Endodermal cell (in vitro differentiated cells): Measurements from ENCODE around the gene LPP. TPM values are rescaled to one million over a fixed set of nuclear protein-coding genes. Genes with fewer than 3 reads are reported as not detected.

Experiments used
- DNase-seq: peaks from one replicate; pipeline ENCODE4 v3.0.0-alpha.2; 2017
- H3K27ac ChIP-seq: 2 replicates; pipeline ENCODE4 v1.5.1; 2013; ENCODE audit warnings: mild to moderate bottlenecking, low read depth, low read length, moderate library complexity
- H3K27me3 ChIP-seq: 2 replicates; pipeline ENCODE4 v1.6.1; 2013; ENCODE audit warnings: mild to moderate bottlenecking, low read length, moderate library complexity; ENCODE audit not compliant: insufficient read depth, control insufficient read depth, poor library complexity, severe bottlenecking
- H3K36me3 ChIP-seq: 2 replicates; pipeline ENCODE4 v1.7.0; 2013; ENCODE audit warnings: mild to moderate bottlenecking, low read length, moderate library complexity; ENCODE audit not compliant: control insufficient read depth, insufficient read depth
- H3K4me1 ChIP-seq: one replicate; pipeline ENCODE4 v1.7.0; 2013; ENCODE audit warnings: low read length; ENCODE audit not compliant: control insufficient read depth, insufficient read depth
- H3K4me3 ChIP-seq: 2 replicates; pipeline ENCODE4 v1.5.1; 2013; ENCODE audit warnings: mild to moderate bottlenecking, low read length, moderate library complexity
- H3K9ac ChIP-seq: 2 replicates; pipeline ENCODE4 v1.6.1; 2013; ENCODE audit warnings: mild to moderate bottlenecking, low read length, moderate library complexity; ENCODE audit not compliant: poor library complexity, severe bottlenecking; ENCODE audit errors: extremely low read depth
- H3K9me3 ChIP-seq: 2 replicates; pipeline ENCODE4 v1.6.1; 2013; ENCODE audit warnings: mild to moderate bottlenecking, low read length, moderate library complexity; ENCODE audit not compliant: control insufficient read depth
- H3K27ac Mint-ChIP-seq: 2 replicates; pipeline ENCODE4 v1.8.0; 2020; ENCODE audit warnings: mixed read lengths
- H3K27me3 Mint-ChIP-seq: 2 replicates; pipeline ENCODE4 v1.8.0; 2021; ENCODE audit warnings: mild to moderate bottlenecking, mixed read lengths; ENCODE audit not compliant: insufficient read depth
- H3K36me3 Mint-ChIP-seq: 2 replicates; pipeline ENCODE4 v1.8.0; 2020; ENCODE audit warnings: low read depth, mixed read lengths
- H3K4me1 Mint-ChIP-seq: 2 replicates; pipeline ENCODE4 v1.8.0; 2020; ENCODE audit warnings: mixed read lengths
- H3K4me3 Mint-ChIP-seq: 2 replicates; pipeline ENCODE4 v1.8.0; 2020; ENCODE audit warnings: mild to moderate bottlenecking, moderate library complexity, mixed read lengths
- H3K9me3 Mint-ChIP-seq: 2 replicates; pipeline ENCODE4 v1.8.0; 2020; ENCODE audit warnings: mild to moderate bottlenecking, mixed read lengths
- WGBS, 2 experiments: methylation state at CpG; one replicate each; pipeline versions ENCODE4 v1.1.5 to v1.1.7; 2013; ENCODE audit warnings: missing lambda C conversion rate in 2 of 2, mixed read lengths in 1 of 2; ENCODE audit not compliant: insufficient coverage in 1 of 2, insufficient read length in 1 of 2; 5-methylcytosine and 5-hydroxymethylcytosine counted together
- total RNA-seq, 2 donors: library from RNA; stranded (reverse); fragmentation: NEBNext Ultra II Directional in 1 of 2; extraction: Animal tissue kit (Norgen Biotek cat#: 25700) in 1 of 2; gene quantifications; 2 replicates in 1 of 2; 3 replicates in 1 of 2; pipeline ENCODE4 v1.2.1, GENCODE V29; 2021
- TF ChIP-seq, protein P1 (sequence below): fragments of 200-600 bp; sonication (generic); conservative IDR thresholded peaks from 2 replicates; pipeline ENCODE4 v1.5.0; 2021; ENCODE audit warnings: antibody characterized with exemption, mild to moderate bottlenecking

Gene LPP
- total RNA-seq, 2 donors from 2014 or later = 78.0 to 105 TPM

DNA sequence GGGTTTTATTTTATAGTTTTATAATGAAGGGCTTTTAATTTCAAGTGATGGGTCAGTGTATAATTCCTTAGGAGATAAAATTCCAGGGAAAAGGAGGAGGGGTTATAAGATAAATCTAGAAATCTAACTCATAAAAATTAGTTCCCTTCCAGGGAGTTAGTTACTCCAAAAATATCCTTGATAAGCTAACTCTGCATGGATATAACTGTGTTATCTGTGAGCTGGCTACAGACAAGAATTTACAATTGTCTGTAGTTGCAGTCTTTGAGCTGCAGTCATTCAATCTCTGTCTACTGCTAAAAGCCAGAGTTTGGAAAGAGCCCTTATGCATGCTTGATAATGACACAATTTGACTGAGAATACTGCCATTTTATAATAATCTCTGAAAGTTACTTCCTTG lies 585.6 kb downstream of the LPP start:
- DNase-seq = no peak
- H3K9me3 ChIP-seq = no peaks in the 10 kb centered on the region
- no peak overlapping the region for H3K9ac ChIP-seq
- Mint-ChIP-seq H3K27ac (no peak overlapping the region), H3K4me3 (no peak overlapping the region), H3K4me1 (no peaks in the 10 kb centered on the region), H3K36me3 (no peaks in the 10 kb centered on the region), H3K27me3 (no peaks in the 10 kb centered on the region), H3K9me3 (no peaks in the 10 kb centered on the region)
- H3K27me3 ChIP-seq = no peaks in the 10 kb centered on the region
- H3K36me3 ChIP-seq = no peaks in the 10 kb centered on the region
- H3K27ac ChIP-seq = no peak overlapping the region
- TF ChIP-seq, protein P1, sequence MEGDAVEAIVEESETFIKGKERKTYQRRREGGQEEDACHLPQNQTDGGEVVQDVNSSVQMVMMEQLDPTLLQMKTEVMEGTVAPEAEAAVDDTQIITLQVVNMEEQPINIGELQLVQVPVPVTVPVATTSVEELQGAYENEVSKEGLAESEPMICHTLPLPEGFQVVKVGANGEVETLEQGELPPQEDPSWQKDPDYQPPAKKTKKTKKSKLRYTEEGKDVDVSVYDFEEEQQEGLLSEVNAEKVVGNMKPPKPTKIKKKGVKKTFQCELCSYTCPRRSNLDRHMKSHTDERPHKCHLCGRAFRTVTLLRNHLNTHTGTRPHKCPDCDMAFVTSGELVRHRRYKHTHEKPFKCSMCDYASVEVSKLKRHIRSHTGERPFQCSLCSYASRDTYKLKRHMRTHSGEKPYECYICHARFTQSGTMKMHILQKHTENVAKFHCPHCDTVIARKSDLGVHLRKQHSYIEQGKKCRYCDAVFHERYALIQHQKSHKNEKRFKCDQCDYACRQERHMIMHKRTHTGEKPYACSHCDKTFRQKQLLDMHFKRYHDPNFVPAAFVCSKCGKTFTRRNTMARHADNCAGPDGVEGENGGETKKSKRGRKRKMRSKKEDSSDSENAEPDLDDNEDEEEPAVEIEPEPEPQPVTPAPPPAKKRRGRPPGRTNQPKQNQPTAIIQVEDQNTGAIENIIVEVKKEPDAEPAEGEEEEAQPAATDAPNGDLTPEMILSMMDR = no peak
- no peaks in the 10 kb centered on the region for H3K4me1 ChIP-seq
- H3K4me3 ChIP-seq = no peak overlapping the region

DNA sequence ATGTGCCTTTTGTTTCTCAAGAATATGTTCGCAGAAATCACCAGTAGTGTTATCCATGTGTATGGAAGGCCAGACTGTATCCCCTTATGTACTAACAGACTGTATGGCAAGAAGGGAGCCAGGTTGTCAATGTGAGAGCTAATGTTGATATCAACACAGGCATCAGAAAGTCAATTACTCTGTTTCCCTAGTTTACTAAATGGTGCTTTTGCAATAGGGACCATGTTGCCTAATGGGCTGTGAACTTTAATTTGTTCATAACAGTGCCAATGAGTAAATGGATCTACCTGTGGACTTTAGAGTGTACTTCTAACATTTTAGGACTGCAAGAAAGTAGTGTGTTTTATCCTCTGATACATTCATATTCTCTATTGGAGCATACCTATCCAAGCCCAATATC lies 586.1 kb downstream of the LPP start:
- WGBS, 2 experiments = 92 to 100% methylated on average over 1 of the region's 1 CpG
- TF ChIP-seq, protein P1 = no peak
- H3K4me1 Mint-ChIP-seq = no peaks in the 10 kb centered on the region

DNA sequence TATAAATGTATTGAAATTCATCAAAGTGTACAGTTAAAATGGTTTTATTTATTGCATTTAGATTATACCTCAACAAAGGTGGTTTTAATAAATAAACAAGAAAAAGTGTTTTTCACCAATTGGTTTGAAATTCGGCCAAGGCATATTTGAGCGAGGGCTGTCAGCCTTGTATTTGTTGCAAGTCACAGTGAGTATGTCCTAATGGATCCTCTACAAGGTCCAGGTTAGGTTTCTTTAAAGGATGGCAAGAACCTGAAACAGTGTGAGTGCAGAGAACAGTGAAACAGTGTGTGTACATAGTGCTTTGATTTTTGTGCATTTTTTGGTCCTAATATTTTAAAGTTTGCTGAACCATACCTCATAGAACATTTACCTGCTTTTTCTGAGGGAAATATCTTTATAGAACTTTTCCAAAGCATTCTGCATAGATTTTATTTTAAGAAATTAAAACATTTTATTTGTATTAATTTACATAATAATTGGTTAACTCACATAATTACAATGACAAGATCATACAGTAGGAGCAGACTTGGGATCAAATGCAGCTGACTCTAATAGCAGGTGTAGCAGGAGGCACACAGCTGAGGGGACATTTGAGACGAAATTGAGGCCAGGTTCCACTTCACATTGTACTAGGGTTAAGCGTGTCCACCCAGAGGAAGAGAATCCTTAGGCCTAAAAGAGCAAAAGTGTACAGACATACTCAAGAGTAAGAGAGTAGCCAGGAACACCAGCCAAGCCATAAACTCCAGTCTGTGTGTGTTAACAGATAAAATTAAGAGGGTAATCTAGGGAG lies 589.0 kb downstream of the LPP start:
- no peak overlapping the region for H3K4me3 Mint-ChIP-seq

More for the DNA sequence above, 586.1 kb downstream of the LPP start:
- Histone ChIP-seq H3K27me3 (no peaks in the 10 kb centered on the region), H3K27ac (no peak overlapping the region), H3K4me3 (no peak overlapping the region), H3K9ac (no peak overlapping the region), H3K9me3 (no peaks in the 10 kb centered on the region), H3K4me1 (no peaks in the 10 kb centered on the region), H3K36me3 (no peaks in the 10 kb centered on the region)
- no peak overlapping the region for H3K4me3 Mint-ChIP-seq
- no peak overlapping the region for H3K27ac Mint-ChIP-seq
- H3K36me3 Mint-ChIP-seq = no peaks in the 10 kb centered on the region
- no peak for DNase-seq
- H3K9me3 Mint-ChIP-seq = no peaks in the 10 kb centered on the region
- no peaks in the 10 kb centered on the region for H3K27me3 Mint-ChIP-seq

More for the DNA sequence above, 589.0 kb downstream of the LPP start:
- no peak overlapping the region for H3K4me3 ChIP-seq
- H3K9me3 ChIP-seq = no peaks in the 10 kb centered on the region
- H3K27ac Mint-ChIP-seq = no peak overlapping the region
- no peaks in the 10 kb centered on the region for H3K27me3 ChIP-seq
- no peaks in the 10 kb centered on the region for H3K36me3 ChIP-seq
- no peak overlapping the region for H3K27ac ChIP-seq
- no peak overlapping the region for H3K9ac ChIP-seq
- no peaks in the 10 kb centered on the region for H3K9me3 Mint-ChIP-seq
- no peaks in the 10 kb centered on the region for H3K4me1 Mint-ChIP-seq
- no peaks in the 10 kb centered on the region for H3K36me3 Mint-ChIP-seq
- H3K27me3 Mint-ChIP-seq = no peaks in the 10 kb centered on the region
- no peaks in the 10 kb centered on the region for H3K4me1 ChIP-seq
- WGBS, 2 experiments = 95 to 97% methylated on average over 4 of the region's 4 CpGs
- TF ChIP-seq, protein P1 = no peak
- DNase-seq = no peak
